DOHH2 (cell line): ENCODE measurements around the gene HS3ST5.

Source experiments
- CTCF ChIP-seq: fragments of 200-600 bp; sonication (generic); IDR thresholded peaks from one replicate; pipeline ENCODE4 v1.5.1; 2014; ENCODE audit warnings: antibody characterized with exemption, mild to moderate bottlenecking, low read depth, low read length; ENCODE audit not compliant: poor library complexity, severe bottlenecking
- EZH2phosphoT487 ChIP-seq: fragments of 200-600 bp; sonication (generic); IDR thresholded peaks from 2 replicates; pipeline ENCODE4 v1.6.1; 2017; ENCODE audit warnings: borderline replicate concordance, mild to moderate bottlenecking, antibody characterized with exemption, low read length, moderate library complexity, mixed read lengths

GRCh38 chr6:114053791-114054190 lies 289.0 kb downstream of the HS3ST5 start:
- TF ChIP-seq CTCF (no peak), EZH2phosphoT487 (no peak)
